ENCODE results near the gene TRAF2.

DNA sequence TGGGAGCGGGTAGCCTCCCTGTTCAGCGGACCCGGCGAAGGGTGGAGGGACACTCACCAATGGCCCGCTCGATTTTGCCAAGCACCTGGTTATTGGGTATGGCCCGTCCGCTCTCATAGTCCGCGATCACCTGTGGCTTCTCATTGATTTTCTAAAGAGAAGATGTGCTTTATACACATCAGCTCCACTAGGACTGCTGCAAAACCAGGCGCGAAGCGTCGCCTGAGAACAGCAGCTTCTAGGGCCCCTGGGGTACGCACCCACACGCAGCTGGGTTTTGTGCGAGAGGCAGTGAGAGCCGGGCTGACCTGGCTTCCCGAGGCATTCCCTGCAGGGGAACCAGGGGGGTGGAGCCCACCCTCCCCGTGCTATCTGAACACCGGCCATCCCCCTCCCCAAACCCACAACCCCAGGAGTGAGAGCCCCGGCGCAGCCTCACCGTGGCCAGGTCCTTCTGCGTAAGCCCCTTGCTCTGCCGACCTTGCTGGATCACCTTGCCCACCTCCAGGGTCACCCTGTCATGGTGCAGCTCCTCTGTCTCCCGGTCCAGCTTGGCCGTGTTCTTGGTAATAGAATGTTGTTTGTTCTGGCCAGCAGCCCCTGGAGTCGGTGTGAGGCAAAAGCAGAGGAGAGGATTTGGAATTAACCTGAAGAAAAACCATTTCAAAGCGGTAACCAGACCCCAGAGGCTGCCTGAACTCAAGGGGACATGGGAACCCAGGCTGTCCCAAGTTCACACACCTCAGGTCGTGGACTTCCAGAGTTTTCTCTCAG lies 23.3 kb upstream of the TRAF2 start:
- TF ChIP-seq, protein P1, sequence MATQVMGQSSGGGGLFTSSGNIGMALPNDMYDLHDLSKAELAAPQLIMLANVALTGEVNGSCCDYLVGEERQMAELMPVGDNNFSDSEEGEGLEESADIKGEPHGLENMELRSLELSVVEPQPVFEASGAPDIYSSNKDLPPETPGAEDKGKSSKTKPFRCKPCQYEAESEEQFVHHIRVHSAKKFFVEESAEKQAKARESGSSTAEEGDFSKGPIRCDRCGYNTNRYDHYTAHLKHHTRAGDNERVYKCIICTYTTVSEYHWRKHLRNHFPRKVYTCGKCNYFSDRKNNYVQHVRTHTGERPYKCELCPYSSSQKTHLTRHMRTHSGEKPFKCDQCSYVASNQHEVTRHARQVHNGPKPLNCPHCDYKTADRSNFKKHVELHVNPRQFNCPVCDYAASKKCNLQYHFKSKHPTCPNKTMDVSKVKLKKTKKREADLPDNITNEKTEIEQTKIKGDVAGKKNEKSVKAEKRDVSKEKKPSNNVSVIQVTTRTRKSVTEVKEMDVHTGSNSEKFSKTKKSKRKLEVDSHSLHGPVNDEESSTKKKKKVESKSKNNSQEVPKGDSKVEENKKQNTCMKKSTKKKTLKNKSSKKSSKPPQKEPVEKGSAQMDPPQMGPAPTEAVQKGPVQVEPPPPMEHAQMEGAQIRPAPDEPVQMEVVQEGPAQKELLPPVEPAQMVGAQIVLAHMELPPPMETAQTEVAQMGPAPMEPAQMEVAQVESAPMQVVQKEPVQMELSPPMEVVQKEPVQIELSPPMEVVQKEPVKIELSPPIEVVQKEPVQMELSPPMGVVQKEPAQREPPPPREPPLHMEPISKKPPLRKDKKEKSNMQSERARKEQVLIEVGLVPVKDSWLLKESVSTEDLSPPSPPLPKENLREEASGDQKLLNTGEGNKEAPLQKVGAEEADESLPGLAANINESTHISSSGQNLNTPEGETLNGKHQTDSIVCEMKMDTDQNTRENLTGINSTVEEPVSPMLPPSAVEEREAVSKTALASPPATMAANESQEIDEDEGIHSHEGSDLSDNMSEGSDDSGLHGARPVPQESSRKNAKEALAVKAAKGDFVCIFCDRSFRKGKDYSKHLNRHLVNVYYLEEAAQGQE (IDR thresholded peaks at IDR 0.05; ENCODE audit: low read depth): no peak
- TF ChIP-seq YY1 (IDR thresholded peaks at IDR 0.05; ENCODE audit: low read depth): no peak
- TF ChIP-seq CREB1 (IDR thresholded peaks at IDR 0.05; ENCODE audit: low read depth): no peak
- TF ChIP-seq TAF1 (IDR thresholded peaks at IDR 0.05; ENCODE audit: low read depth): no peak

Measured in Ishikawa (cell line).